Measurements from ENCODE around the gene SCFD2. TPM values are rescaled to one million over a fixed set of nuclear protein-coding genes. Genes with fewer than 3 reads are reported as not detected.

The SCFD2 gene
- total RNA-seq, 1 donor from 2014 or later, result 11.9 TPM

- H3K9me3 ChIP-seq (ENCODE audit: insufficient read depth, low read depth, low read length), result no peaks in the 10 kb centered on the region
- Mint-ChIP-seq H3K27ac (ENCODE audit: unreplicated experiment) (no peak overlapping the region), H3K4me1 (ENCODE audit: low read depth, unreplicated experiment) (peaks cover 4% of the 10 kb centered on the region), H3K9me3 (ENCODE audit: unreplicated experiment) (no peaks in the 10 kb centered on the region), H3K4me3 (ENCODE audit: unreplicated experiment) (no peak overlapping the region), H3K27me3 (ENCODE audit: low read depth, unreplicated experiment) (no peaks in the 10 kb centered on the region), H3K36me3 (ENCODE audit: low read depth, unreplicated experiment) (no peaks in the 10 kb centered on the region)
- H3K9ac ChIP-seq (ENCODE audit: low read length), result no peak overlapping the region
- H4K20me1 ChIP-seq (ENCODE audit: insufficient read depth, low read length), result no peaks in the 10 kb centered on the region
- no peaks in the 10 kb centered on the region for H3K79me2 ChIP-seq (ENCODE audit: insufficient read depth, low read length)
- H3K27ac ChIP-seq (ENCODE audit: low read depth, low read length), result no peak overlapping the region
- no peak overlapping the region for H2AFZ ChIP-seq (ENCODE audit: low read depth, low read length)
- H3K4me2 ChIP-seq (ENCODE audit: low read length), result no peak overlapping the region
- H3K36me3 ChIP-seq (ENCODE audit: insufficient read depth, low read length), result no peaks in the 10 kb centered on the region
- DNase-seq (ENCODE audit: low read depth) (no peak), FAIRE-seq (no peak)
- H3K27me3 ChIP-seq (ENCODE audit: insufficient read depth, low read length), result no peaks in the 10 kb centered on the region
- peaks cover 15% of the 10 kb centered on the region for H3K4me1 ChIP-seq (ENCODE audit: insufficient read depth, low read length)
- H3K4me3 ChIP-seq (ENCODE audit: insufficient read depth, low read depth, low read length), result no peak overlapping the region
- no peak for TF ChIP-seq EZH2 (IDR thresholded peaks at IDR 0.05; ENCODE audit: insufficient read depth, low read length)
- no peak for TF ChIP-seq CTCF (IDR thresholded peaks at IDR 0.05; ENCODE audit: insufficient read depth, low read depth, low read length)
These were observed 448.0 kb downstream of the SCFD2 start for GRCh38 chr4:52917817-52918216.

GRCh38 chr4:52915730-52916300, 450.0 kb downstream of the SCFD2 start:
- Histone ChIP-seq H3K36me3 (ENCODE audit: insufficient read depth, low read length) (no peaks in the 10 kb centered on the region), H3K4me1 (ENCODE audit: insufficient read depth, low read length) (peaks cover 15% of the 10 kb centered on the region), H4K20me1 (ENCODE audit: insufficient read depth, low read length) (no peaks in the 10 kb centered on the region), H2AFZ (ENCODE audit: low read depth, low read length) (no peak overlapping the region), H3K27ac (ENCODE audit: low read depth, low read length) (no peak overlapping the region), H3K9me3 (ENCODE audit: insufficient read depth, low read depth, low read length) (no peaks in the 10 kb centered on the region), H3K9ac (ENCODE audit: low read length) (no peak overlapping the region), H3K79me2 (ENCODE audit: insufficient read depth, low read length) (no peaks in the 10 kb centered on the region), H3K4me2 (ENCODE audit: low read length) (no peak overlapping the region), H3K4me3 (ENCODE audit: insufficient read depth, low read depth, low read length) (no peak overlapping the region), H3K27me3 (ENCODE audit: insufficient read depth, low read length) (no peaks in the 10 kb centered on the region)
- Mint-ChIP-seq H3K4me3 (ENCODE audit: unreplicated experiment) (no peak overlapping the region), H3K27me3 (ENCODE audit: low read depth, unreplicated experiment) (no peaks in the 10 kb centered on the region), H3K4me1 (ENCODE audit: low read depth, unreplicated experiment) (peaks cover 7% of the 10 kb centered on the region), H3K36me3 (ENCODE audit: low read depth, unreplicated experiment) (no peaks in the 10 kb centered on the region), H3K27ac (ENCODE audit: unreplicated experiment) (no peak overlapping the region), H3K9me3 (ENCODE audit: unreplicated experiment) (no peaks in the 10 kb centered on the region)
- DNase-seq (ENCODE audit: low read depth) (no peak), FAIRE-seq (no peak)
- TF ChIP-seq CTCF (IDR thresholded peaks at IDR 0.05; ENCODE audit: insufficient read depth, low read depth, low read length) (no peak), EZH2 (IDR thresholded peaks at IDR 0.05; ENCODE audit: insufficient read depth, low read length) (no peak)

GRCh38 chr4:52915191-52915590, 450.7 kb downstream of the SCFD2 start:
- TF ChIP-seq CTCF (IDR thresholded peaks at IDR 0.05; ENCODE audit: insufficient read depth, low read depth, low read length) (no peak), EZH2 (IDR thresholded peaks at IDR 0.05; ENCODE audit: insufficient read depth, low read length) (no peak)
- H3K36me3 Mint-ChIP-seq (ENCODE audit: low read depth, unreplicated experiment), result no peaks in the 10 kb centered on the region
- H3K4me3 Mint-ChIP-seq (ENCODE audit: unreplicated experiment), result no peak overlapping the region
- Histone ChIP-seq H2AFZ (ENCODE audit: low read depth, low read length) (no peak overlapping the region), H3K79me2 (ENCODE audit: insufficient read depth, low read length) (no peaks in the 10 kb centered on the region), H3K27me3 (ENCODE audit: insufficient read depth, low read length) (no peaks in the 10 kb centered on the region), H3K4me1 (ENCODE audit: insufficient read depth, low read length) (peaks cover 15% of the 10 kb centered on the region), H3K4me2 (ENCODE audit: low read length) (no peak overlapping the region), H3K36me3 (ENCODE audit: insufficient read depth, low read length) (no peaks in the 10 kb centered on the region), H3K27ac (ENCODE audit: low read depth, low read length) (no peak overlapping the region), H3K9ac (ENCODE audit: low read length) (no peak overlapping the region), H4K20me1 (ENCODE audit: insufficient read depth, low read length) (no peaks in the 10 kb centered on the region), H3K4me3 (ENCODE audit: insufficient read depth, low read depth, low read length) (no peak overlapping the region), H3K9me3 (ENCODE audit: insufficient read depth, low read depth, low read length) (no peaks in the 10 kb centered on the region)
- H3K9me3 Mint-ChIP-seq (ENCODE audit: unreplicated experiment), result no peaks in the 10 kb centered on the region
- peaks cover 7% of the 10 kb centered on the region for H3K4me1 Mint-ChIP-seq (ENCODE audit: low read depth, unreplicated experiment)
- FAIRE-seq (no peak), DNase-seq (ENCODE audit: low read depth) (no peak)
- H3K27me3 Mint-ChIP-seq (ENCODE audit: low read depth, unreplicated experiment), result no peaks in the 10 kb centered on the region
- no peak overlapping the region for H3K27ac Mint-ChIP-seq (ENCODE audit: unreplicated experiment)

Data from astrocyte (in vitro differentiated cells and primary cell).